SK-N-SH (cell line): ENCODE data around the gene LAMB1. TPM values are rescaled to one million over a fixed set of nuclear protein-coding genes. Genes with fewer than 3 reads are reported as not detected.
A peak's percentile ranks its signal among the peaks of the same experiment; 100 is the strongest.

ENCODE experiments used
- CTCF ChIA-PET: fragments of 300-600, 350-600 bp; formaldehyde crosslinking; extraction: SDS; loops from one replicate; lab custom pipeline; 2021; lab: Yijun Ruan, JAX
- POLR2A ChIA-PET: fragments of 350-600 bp; sonication (Branson Sonifier 250); formaldehyde crosslinking; extraction: SDS; loops from one replicate; lab custom pipeline; 2020; ENCODE audit warnings: antibody characterized with exemption, inconsistent platforms; lab: Yijun Ruan, JAX
- DNase-seq: peaks from one replicate; pipeline ENCODE4 v3.0.0; 2012
- H2AFZ ChIP-seq: fragments of 200-600 bp; sonication (generic); 2 replicates; pipeline ENCODE4 v1.8.1; 2016; ENCODE audit warnings: antibody characterized with exemption, mild to moderate bottlenecking, low read depth
- H3F3A ChIP-seq: fragments of 200-600 bp; sonication (generic); replicated peaks from 2 replicates; pipeline ENCODE3; 2016; ENCODE audit warnings: antibody characterized with exemption, mild to moderate bottlenecking; ENCODE audit not compliant: insufficient read depth
- H3K27ac ChIP-seq, 2 experiments: fragments of 200-500 bp in 1 of 2; fragments of 200-600 bp in 1 of 2; sonication (Bioruptor generic) in 1 of 2; sonication (generic), shearing (Covaris generic) in 1 of 2; 2 replicates each; pipeline versions ENCODE4 v1.5.1 to v1.6.1; 2014 to 2016; ENCODE audit warnings: low read depth in 2 of 2, inconsistent platforms in 1 of 2, low read length in 1 of 2, mild to moderate bottlenecking in 1 of 2, mixed read lengths in 1 of 2
- H3K27me3 ChIP-seq: fragments of 200-600 bp; sonication (generic), shearing (Covaris generic); 2 replicates; pipeline ENCODE4 v1.6.1; 2016; ENCODE audit warnings: mixed run types; ENCODE audit not compliant: insufficient read depth
- H3K36me3 ChIP-seq, 2 experiments: fragments of 200-500 bp in 1 of 2; fragments of 200-600 bp in 1 of 2; sonication (Bioruptor generic) in 1 of 2; sonication (generic) in 1 of 2; replicated peaks in 1 of 2; 2 replicates each; pipeline versions ENCODE3 to v1.5.1; 2014 to 2016; ENCODE audit warnings: low read length in 1 of 2, mild to moderate bottlenecking in 1 of 2; ENCODE audit not compliant: insufficient read depth in 2 of 2, control insufficient read depth in 1 of 2
- H3K4me1 ChIP-seq, 2 experiments: fragments of 200-500 bp in 1 of 2; fragments of 200-600 bp in 1 of 2; sonication (Bioruptor generic) in 1 of 2; sonication (generic), shearing (Covaris generic) in 1 of 2; 2 replicates each; pipeline versions ENCODE4 v1.5.1 to v1.6.1; 2014 to 2016; ENCODE audit warnings: low read depth in 1 of 2, low read length in 1 of 2, mixed run types in 1 of 2; ENCODE audit not compliant: insufficient read depth in 2 of 2, control insufficient read depth in 1 of 2
- H3K4me2 ChIP-seq: fragments of 200-600 bp; sonication (generic), shearing (Covaris generic); 2 replicates; pipeline ENCODE4 v1.6.1; 2017; ENCODE audit warnings: mixed run types
- H3K4me3 ChIP-seq, 2 experiments: fragments of 200-500 bp in 1 of 2; fragments of 200-600 bp in 1 of 2; sonication (Bioruptor generic) in 1 of 2; sonication (generic), shearing (Covaris generic) in 1 of 2; 2 replicates each; pipeline versions ENCODE4 v1.5.1 to v1.8.1; 2014 to 2016; ENCODE audit warnings: low read depth in 2 of 2, inconsistent platforms in 1 of 2, low read length in 1 of 2, mild to moderate bottlenecking in 1 of 2, mixed read lengths in 1 of 2, moderate library complexity in 1 of 2
- H3K79me2 ChIP-seq: fragments of 200-600 bp; sonication (generic); 2 replicates; pipeline ENCODE4 v1.8.1; 2017; ENCODE audit warnings: mild to moderate bottlenecking; ENCODE audit not compliant: insufficient read depth
- H3K9ac ChIP-seq: fragments of 200-600 bp; sonication (generic); 2 replicates; pipeline ENCODE4 v1.6.1; 2017; ENCODE audit warnings: mixed run types
- H3K9me2 ChIP-seq: fragments of 200-600 bp; sonication (generic); 2 replicates; pipeline ENCODE4 v1.6.1; 2017; ENCODE audit warnings: mixed run types
- H3K9me3 ChIP-seq: fragments of 200-600 bp; sonication (generic); 2 replicates; pipeline ENCODE4 v1.6.1; 2017; ENCODE audit warnings: mixed run types, mild to moderate bottlenecking, moderate library complexity
- H4K20me1 ChIP-seq: fragments of 200-600 bp; sonication (generic); 2 replicates; pipeline ENCODE4 v1.6.1; 2017; ENCODE audit warnings: mild to moderate bottlenecking, mixed run types; ENCODE audit not compliant: insufficient read depth
- CHD2 ChIP-seq: fragments of 150-350 bp; IDR thresholded peaks from 2 replicates; pipeline ENCODE4 v1.6.1; 2018; ENCODE audit warnings: low read length; ENCODE audit not compliant: partially characterized antibody
- CTCF ChIP-seq: fragments of 200-600 bp; sonication (generic); IDR thresholded peaks from 2 replicates; pipeline ENCODE4 v1.6.1; 2017; ENCODE audit warnings: antibody characterized with exemption, mild to moderate bottlenecking, moderate library complexity
- ELF1 ChIP-seq: IDR thresholded peaks from 2 replicates; pipeline ENCODE4 v1.4.0; 2012
- EP300 ChIP-seq, 2 experiments: IDR thresholded peaks; 2 replicates each; pipeline versions ENCODE4 v1.4.0 to v1.6.1; 2012; ENCODE audit warnings: borderline replicate concordance in 1 of 2, low read depth in 1 of 2, low read length in 1 of 2
- FOSL2 ChIP-seq: IDR thresholded peaks from 2 replicates; pipeline ENCODE4 v1.4.0; 2012; ENCODE audit warnings: low read depth, mild to moderate bottlenecking, moderate library complexity, borderline replicate concordance
- FOXJ3 ChIP-seq: sonication (generic); formaldehyde crosslinking; IDR thresholded peaks from 2 replicates; pipeline ENCODE4 v1.5.1; 2020; ENCODE audit warnings: mild to moderate bottlenecking, missing genetic modification reagents
- FOXM1 ChIP-seq: IDR thresholded peaks from 2 replicates; pipeline ENCODE4 v1.4.0; 2012; ENCODE audit warnings: low read depth, mild to moderate bottlenecking
- MAX ChIP-seq: IDR thresholded peaks from 2 replicates; pipeline ENCODE4 v1.4.0; 2012; ENCODE audit warnings: low read depth
- MXI1 ChIP-seq: IDR thresholded peaks from 2 replicates; pipeline ENCODE4 v1.6.1; 2012; ENCODE audit warnings: mild to moderate bottlenecking, low read depth, low read length, improper control_type of control experiment
- NFIC ChIP-seq: IDR thresholded peaks from 2 replicates; pipeline ENCODE4 v1.4.0; 2012; ENCODE audit warnings: borderline replicate concordance
- NRF1 ChIP-seq: IDR thresholded peaks from 2 replicates; pipeline ENCODE4 v1.6.1; 2012; ENCODE audit warnings: low read depth, mild to moderate bottlenecking, low read length
- POLR2AphosphoS5 ChIP-seq: IDR thresholded peaks from 2 replicates; pipeline ENCODE4 v1.6.1; 2012; ENCODE audit warnings: low read depth, low read length
- RCOR1 ChIP-seq: fragments of 150-350 bp; IDR thresholded peaks from 2 replicates; pipeline ENCODE4 v1.6.1; 2017; ENCODE audit warnings: antibody characterized with exemption, low read length
- REST ChIP-seq: IDR thresholded peaks from 2 replicates; pipeline ENCODE4 v1.6.1; 2012; ENCODE audit warnings: mild to moderate bottlenecking, low read depth, low read length, moderate library complexity
- RXRA ChIP-seq: IDR thresholded peaks from 2 replicates; pipeline ENCODE4 v1.4.0; 2012; ENCODE audit warnings: low read depth, mild to moderate bottlenecking, borderline replicate concordance
- SIN3A ChIP-seq: IDR thresholded peaks from 2 replicates; pipeline ENCODE4 v1.6.1; 2012; ENCODE audit warnings: low read depth, mild to moderate bottlenecking, low read length, moderate library complexity, borderline replicate concordance
- TEAD4 ChIP-seq: IDR thresholded peaks from 2 replicates; pipeline ENCODE4 v1.4.0; 2012; ENCODE audit warnings: mild to moderate bottlenecking, borderline replicate concordance; ENCODE audit not compliant: insufficient read depth
- ZBTB33 ChIP-seq: IDR thresholded peaks from 2 replicates; pipeline ENCODE4 v1.4.0; 2012; ENCODE audit warnings: low read depth, borderline replicate concordance
- WGBS: methylation state at CpG from one replicate; pipeline ENCODE4 v1.1.6; 2017; ENCODE audit warnings: low lambda C conversion rate; 5-methylcytosine and 5-hydroxymethylcytosine counted together
- polyA plus RNA-seq, 3 experiments: library from polyadenylated mRNA; depleted of rRNA; stranded (reverse); fragments of >200 nt; gene quantifications; 2 replicates each; pipeline ENCODE4 v1.2.3, GENCODE V29; 2012

Gene LAMB1
- polyA plus RNA-seq, 1 of the 3 experiments (the other 2 are of a cell fraction): 435 TPM

GRCh38 chr7:107874111-107874510, 128.8 kb downstream of the LAMB1 start:
- no peaks in the 10 kb centered on the region; the same call in 1 of the 2 replicates for H3K27me3 ChIP-seq
- no peak overlapping the region for H3K27ac ChIP-seq
- TF ChIP-seq ELF1: no peak
- TF ChIP-seq ZBTB33: no peak
- TF ChIP-seq SIN3A: no peak
- no peak for TF ChIP-seq CTCF
- no peak for TF ChIP-seq REST
- TF ChIP-seq FOXM1: no peak
- TF ChIP-seq RCOR1: no peak
- TF ChIP-seq CHD2: no peak
- TF ChIP-seq FOXJ3 (CRISPR knock-in tag): no peak
- no peak for TF ChIP-seq RXRA
- TF ChIP-seq FOSL2: no peak
- no peak for TF ChIP-seq TEAD4
- TF ChIP-seq MXI1: no peak
- TF ChIP-seq NFIC: no peak
- no peak for TF ChIP-seq POLR2AphosphoS5
- no peak for TF ChIP-seq EP300 (IDR thresholded peaks at IDR 0.05; ENCODE audit: borderline replicate concordance in 1 of 2, low read depth in 1 of 2, low read length in 1 of 2)
- no peak for TF ChIP-seq NRF1
- no peak for TF ChIP-seq MAX
- TF ChIP-seq, all 33 proteins: peak for 0
- Histone ChIP-seq H2AFZ (peak overlapping the region; percentile 33; the same call in 1 of the 2 replicates), H3K9me2 (no peaks in the 10 kb centered on the region), H3K9ac (no peak overlapping the region), H3K79me2 (no peaks in the 10 kb centered on the region), H3K4me3 (no peak overlapping the region), H3K4me2 (no peak overlapping the region), H3K36me3 (no peaks in the 10 kb centered on the region), H4K20me1 (no peaks in the 10 kb centered on the region), H3F3A (peaks cover 5% of the 10 kb centered on the region), H3K4me1 (peaks cover 0 to 2% of the 10 kb centered on the region in 2 experiments; a peak in 1 of 4 replicates), H3K9me3 (no peaks in the 10 kb centered on the region; the same call in 1 of the 2 replicates)
- WGBS: 54% methylated on average over 2 of the region's 2 CpGs
- no peak for DNase-seq
- POLR2A ChIA-PET: interaction anchor here (1.7 kb wide), 1 partner anchor 130 kb away, joined by 15 read pairs; the partner anchor contains the start of gene CBLL1
- CTCF ChIA-PET: interaction anchor here (0.8 to 11.3 kb wide), 30 partner anchors 9 to 1081 kb away, joined by 3 to 284 read pairs (median 4); partner anchors contain the start of genes CBLL1, DLD and SLC26A4
